Measurements from ENCODE around the gene TMEM200A.

TMEM200A gene

GRCh38 chr6:130367767-130368166 is 1.9 kb downstream of the TMEM200A start:
- Mint-ChIP-seq H3K27me3 (peaks cover 36% of the 10 kb centered on the region), H3K36me3 (ENCODE audit: low read depth) (no peaks in the 10 kb centered on the region), H3K4me3 (no peak overlapping the region), H3K27ac (no peak overlapping the region), H3K4me1 (peaks cover 17% of the 10 kb centered on the region), H3K9me3 (no peaks in the 10 kb centered on the region)
- no peak for DNase-seq
- no peak for ATAC-seq

GRCh38 chr6:130368576-130368975 is 2.8 kb downstream of the TMEM200A start:
- Mint-ChIP-seq H3K4me3 (no peak overlapping the region), H3K4me1 (peaks cover 17% of the 10 kb centered on the region), H3K27ac (no peak overlapping the region), H3K36me3 (ENCODE audit: low read depth) (no peaks in the 10 kb centered on the region), H3K27me3 (peaks cover 32% of the 10 kb centered on the region), H3K9me3 (no peaks in the 10 kb centered on the region)
- ATAC-seq = no peak
- no peak for DNase-seq

GRCh38 chr6:130369831-130370230 is 4.0 kb downstream of the TMEM200A start:
- ATAC-seq = no peak
- Mint-ChIP-seq H3K27ac (no peak overlapping the region), H3K9me3 (no peaks in the 10 kb centered on the region), H3K4me3 (no peak overlapping the region), H3K4me1 (peaks cover 12% of the 10 kb centered on the region), H3K36me3 (ENCODE audit: low read depth) (no peaks in the 10 kb centered on the region), H3K27me3 (peaks cover 24% of the 10 kb centered on the region)
- no peak for DNase-seq

- Mint-ChIP-seq H3K4me3 (no peak overlapping the region), H3K4me1 (peaks cover 3% of the 10 kb centered on the region), H3K27me3 (peaks cover 16% of the 10 kb centered on the region), H3K27ac (no peak overlapping the region), H3K36me3 (ENCODE audit: low read depth) (no peaks in the 10 kb centered on the region), H3K9me3 (no peaks in the 10 kb centered on the region)
- no peak for DNase-seq
- no peak for ATAC-seq
Measured at GRCh38 chr6:130371921-130372420, 6.2 kb downstream of the TMEM200A start.

GRCh38 chr6:130372786-130373185 is 7.0 kb downstream of the TMEM200A start:
- Mint-ChIP-seq H3K27me3 (peaks cover 13% of the 10 kb centered on the region), H3K27ac (no peak overlapping the region), H3K4me3 (no peak overlapping the region), H3K36me3 (ENCODE audit: low read depth) (no peaks in the 10 kb centered on the region), H3K9me3 (no peaks in the 10 kb centered on the region), H3K4me1 (peaks cover 2% of the 10 kb centered on the region)
- no peak for ATAC-seq
- no peak for DNase-seq

GRCh38 chr6:130373992-130374391 is 8.2 kb downstream of the TMEM200A start:
- Mint-ChIP-seq H3K27me3 (peaks cover 2% of the 10 kb centered on the region), H3K4me3 (no peak overlapping the region), H3K9me3 (no peaks in the 10 kb centered on the region), H3K27ac (no peak overlapping the region), H3K36me3 (ENCODE audit: low read depth) (no peaks in the 10 kb centered on the region), H3K4me1 (no peaks in the 10 kb centered on the region)
- DNase-seq (no peak), ATAC-seq (no peak)

GRCh38 chr6:130376936-130377335 is 11.1 kb downstream of the TMEM200A start:
- ATAC-seq (no peak), DNase-seq (no peak)
- no peaks in the 10 kb centered on the region for H3K36me3 Mint-ChIP-seq (ENCODE audit: low read depth)

GRCh38 chr6:130377371-130377770 is 11.6 kb downstream of the TMEM200A start:
- Mint-ChIP-seq H3K4me1 (peaks cover 12% of the 10 kb centered on the region), H3K27me3 (no peaks in the 10 kb centered on the region), H3K4me3 (no peak overlapping the region), H3K9me3 (no peaks in the 10 kb centered on the region), H3K27ac (no peak overlapping the region), H3K36me3 (ENCODE audit: low read depth) (no peaks in the 10 kb centered on the region)
- no peak for DNase-seq
- no peak for ATAC-seq

More at GRCh38 chr6:130376936-130377335, 11.1 kb downstream of the TMEM200A start:
- Mint-ChIP-seq H3K4me3 (no peak overlapping the region), H3K27ac (no peak overlapping the region), H3K9me3 (no peaks in the 10 kb centered on the region), H3K27me3 (no peaks in the 10 kb centered on the region), H3K4me1 (peaks cover 8% of the 10 kb centered on the region)

GRCh38 chr6:130377915-130378314 is 12.1 kb downstream of the TMEM200A start:
- DNase-seq (no peak), ATAC-seq (no peak)
- H3K9me3 Mint-ChIP-seq = no peaks in the 10 kb centered on the region
- H3K27me3 Mint-ChIP-seq = no peaks in the 10 kb centered on the region
- H3K4me3 Mint-ChIP-seq = no peak overlapping the region
- H3K36me3 Mint-ChIP-seq (ENCODE audit: low read depth) = no peaks in the 10 kb centered on the region
- peaks cover 13% of the 10 kb centered on the region for H3K4me1 Mint-ChIP-seq
- H3K27ac Mint-ChIP-seq = no peak overlapping the region

GRCh38 chr6:130379223-130379622 is 13.4 kb downstream of the TMEM200A start:
- H3K4me3 Mint-ChIP-seq = no peak overlapping the region
- ATAC-seq (no peak), DNase-seq (no peak)
- H3K27ac Mint-ChIP-seq = no peak overlapping the region
- no peaks in the 10 kb centered on the region for H3K36me3 Mint-ChIP-seq (ENCODE audit: low read depth)
- peaks cover 13% of the 10 kb centered on the region for H3K4me1 Mint-ChIP-seq
- no peaks in the 10 kb centered on the region for H3K27me3 Mint-ChIP-seq
- no peaks in the 10 kb centered on the region for H3K9me3 Mint-ChIP-seq

- no peak overlapping the region for H3K27ac Mint-ChIP-seq
- ATAC-seq (no peak), DNase-seq (no peak)
- H3K9me3 Mint-ChIP-seq = no peaks in the 10 kb centered on the region
- H3K4me1 Mint-ChIP-seq = peaks cover 13% of the 10 kb centered on the region
- H3K4me3 Mint-ChIP-seq = no peak overlapping the region
- no peaks in the 10 kb centered on the region for H3K36me3 Mint-ChIP-seq (ENCODE audit: low read depth)
- H3K27me3 Mint-ChIP-seq = no peaks in the 10 kb centered on the region
Measured at GRCh38 chr6:130381012-130381411, 15.2 kb downstream of the TMEM200A start.

- Mint-ChIP-seq H3K4me3 (no peak overlapping the region), H3K4me1 (peaks cover 13% of the 10 kb centered on the region), H3K27ac (no peak overlapping the region), H3K9me3 (no peaks in the 10 kb centered on the region), H3K27me3 (no peaks in the 10 kb centered on the region), H3K36me3 (ENCODE audit: low read depth) (no peaks in the 10 kb centered on the region)
- ATAC-seq = peak; percentile 65
- no peak for DNase-seq
Measured at GRCh38 chr6:130381459-130382380, 15.9 kb downstream of the TMEM200A start.

- H3K9me3 Mint-ChIP-seq = no peaks in the 10 kb centered on the region
- no peak for ATAC-seq
- H3K4me3 Mint-ChIP-seq = no peak overlapping the region
- no peaks in the 10 kb centered on the region for H3K36me3 Mint-ChIP-seq (ENCODE audit: low read depth)
- H3K4me1 Mint-ChIP-seq = peaks cover 13% of the 10 kb centered on the region
- H3K27me3 Mint-ChIP-seq = no peaks in the 10 kb centered on the region
- DNase-seq = no peak
- H3K27ac Mint-ChIP-seq = no peak overlapping the region
Measured at GRCh38 chr6:130382872-130383490, 17.2 kb downstream of the TMEM200A start.

GRCh38 chr6:130385064-130385695 is 19.4 kb downstream of the TMEM200A start:
- no peak for DNase-seq
- no peaks in the 10 kb centered on the region for H3K9me3 Mint-ChIP-seq
- H3K4me1 Mint-ChIP-seq = peaks cover 13% of the 10 kb centered on the region
- ATAC-seq = no peak
- no peak overlapping the region for H3K27ac Mint-ChIP-seq
- no peaks in the 10 kb centered on the region for H3K27me3 Mint-ChIP-seq
- no peaks in the 10 kb centered on the region for H3K36me3 Mint-ChIP-seq (ENCODE audit: low read depth)
- no peak overlapping the region for H3K4me3 Mint-ChIP-seq

- Mint-ChIP-seq H3K4me1 (no peaks in the 10 kb centered on the region), H3K27ac (no peak overlapping the region), H3K9me3 (no peaks in the 10 kb centered on the region), H3K27me3 (no peaks in the 10 kb centered on the region), H3K4me3 (no peak overlapping the region), H3K36me3 (ENCODE audit: low read depth) (no peaks in the 10 kb centered on the region)
- ATAC-seq (no peak), DNase-seq (no peak)
Measured at GRCh38 chr6:130389142-130389541, 23.3 kb downstream of the TMEM200A start.
